Brain microvascular endothelial cell (primary cell): ENCODE results near the gene VPS4A.

ENCODE experiments used
- DNase-seq: peaks from one replicate; pipeline ENCODE4 v3.0.0-alpha.2; 2020
- H3K27ac ChIP-seq: fragments of 250-450 bp; sonication (Bioruptor Pico); 2 replicates; pipeline ENCODE4 v1.5.1; 2020; ENCODE audit warnings: mild to moderate bottlenecking, moderate library complexity
- H3K27me3 ChIP-seq: fragments of 250-450 bp; sonication (Bioruptor Pico); replicated peaks from 2 replicates; pipeline ENCODE4 v1.5.1; 2020; ENCODE audit warnings: mild to moderate bottlenecking
- H3K36me3 ChIP-seq: fragments of 250-450 bp; sonication (Bioruptor Pico); replicated peaks from 2 replicates; pipeline ENCODE4 v1.5.1; 2020; ENCODE audit warnings: mild to moderate bottlenecking
- H3K4me3 ChIP-seq: 2 replicates; pipeline ENCODE4 v1.5.1; 2011; ENCODE audit warnings: low read depth, mild to moderate bottlenecking, control low read depth, low read length, moderate library complexity
- CTCF ChIP-seq: IDR thresholded peaks from 2 replicates; pipeline ENCODE4 v1.5.1; 2011; ENCODE audit warnings: low read depth, mild to moderate bottlenecking, moderate library complexity, low read length, control low read depth, inconsistent platforms; ENCODE audit errors: missing control alignments
- in situ Hi-C: cut with HindIII; loops from 2 replicates; pipeline ENCODE4 v1.10.0; 2017; ENCODE audit warnings: low sequenced_read_pairs, low pct_ligation_motif_present

Gene VPS4A

GRCh38 chr16:69320740-69321073, 9.6 kb downstream of the VPS4A start:
- in situ Hi-C loops, result no loop called here
- no peak for DNase-seq
- Histone ChIP-seq H3K27me3 (no peaks in the 10 kb centered on the region), H3K27ac (no peak overlapping the region), H3K36me3 (peaks cover 89% of the 10 kb centered on the region), H3K4me3 (no peak overlapping the region)
- no peak for TF ChIP-seq CTCF

- Histone ChIP-seq H3K36me3 (peaks cover 89% of the 10 kb centered on the region), H3K4me3 (no peak overlapping the region), H3K27me3 (no peaks in the 10 kb centered on the region), H3K27ac (no peak overlapping the region)
- no peak for DNase-seq
- no peak for TF ChIP-seq CTCF
- in situ Hi-C loops, result no loop called here
Measured at GRCh38 chr16:69321080-69321479, 9.9 kb downstream of the VPS4A start.

- H3K27me3 ChIP-seq, result no peaks in the 10 kb centered on the region
- in situ Hi-C loops, result no loop called here
- H3K27ac ChIP-seq, result no peak overlapping the region
- H3K36me3 ChIP-seq, result peaks cover 87% of the 10 kb centered on the region
- no peak overlapping the region for H3K4me3 ChIP-seq
- no peak for TF ChIP-seq CTCF
- DNase-seq, result no peak
Measured at GRCh38 chr16:69322343-69322742, 11.2 kb downstream of the VPS4A start.

GRCh38 chr16:69323415-69323814, 12.3 kb downstream of the VPS4A start:
- DNase-seq, result no peak
- no peaks in the 10 kb centered on the region for H3K27me3 ChIP-seq
- no peak overlapping the region for H3K4me3 ChIP-seq
- no peak for TF ChIP-seq CTCF
- H3K27ac ChIP-seq, result no peak overlapping the region
- peaks cover 87% of the 10 kb centered on the region for H3K36me3 ChIP-seq
- in situ Hi-C loops, result no loop called here

GRCh38 chr16:69324013-69324531, 12.9 kb downstream of the VPS4A start:
- TF ChIP-seq CTCF, result no peak
- Histone ChIP-seq H3K27ac (no peak overlapping the region), H3K27me3 (no peaks in the 10 kb centered on the region), H3K36me3 (peaks cover 87% of the 10 kb centered on the region), H3K4me3 (no peak overlapping the region)
- no peak for DNase-seq
- in situ Hi-C loops, result no loop called here

GRCh38 chr16:69324585-69325253, 13.6 kb downstream of the VPS4A start:
- H3K27me3 ChIP-seq, result no peaks in the 10 kb centered on the region
- no peak overlapping the region for H3K27ac ChIP-seq
- in situ Hi-C loops, result no loop called here
- DNase-seq, result no peak
- H3K4me3 ChIP-seq, result no peak overlapping the region
- TF ChIP-seq CTCF, result no peak
- peaks cover 80% of the 10 kb centered on the region for H3K36me3 ChIP-seq
